Measurements from ENCODE around the gene RITA1. TPM values are rescaled to one million over a fixed set of nuclear protein-coding genes. Genes with fewer than 3 reads are reported as not detected.

The RITA1 gene
- total RNA-seq, 1 donor from 2014 or later: 18.2 TPM

- intact Hi-C loops (cut with micrococcal nuclease): no loop called here
- ChIA-PET CTCF (interaction anchor here (0.9 to 1.5 kb wide), 2 partner anchors 8 to 9 kb away, joined by 4 to 6 read pairs; no protein-coding TSS in a partner anchor), POLR2A (interaction anchor here (0.9 to 1.6 kb wide), 2 partner anchors 13 to 19 kb away, joined by 4 read pairs; partner anchors contain the start of gene DDX54)
- Mint-ChIP-seq H3K9me3 (no peaks in the 10 kb centered on the region), H3K4me3 (no peak overlapping the region), H3K27ac (no peak overlapping the region), H3K27me3 (no peaks in the 10 kb centered on the region), H3K36me3 (ENCODE audit: low read depth) (peaks cover 90% of the 10 kb centered on the region), H3K4me1 (peaks cover 2% of the 10 kb centered on the region)
- TF ChIP-seq CTCF (IDR thresholded peaks at IDR 0.05): no peak
- no peak for ATAC-seq (ENCODE audit: low read depth)
- no peak for DNase-seq
Observed at GRCh38 chr12:113165521-113166450, 19.7 kb upstream of the RITA1 start.

- Mint-ChIP-seq H3K4me3 (no peak overlapping the region), H3K36me3 (ENCODE audit: low read depth) (peaks cover 92% of the 10 kb centered on the region), H3K9me3 (no peaks in the 10 kb centered on the region), H3K27ac (no peak overlapping the region), H3K27me3 (no peaks in the 10 kb centered on the region), H3K4me1 (peaks cover 20% of the 10 kb centered on the region)
- CTCF ChIA-PET: no interaction called here
- DNase-seq (no peak), ATAC-seq (ENCODE audit: low read depth) (no peak)
- intact Hi-C loops (cut with micrococcal nuclease): no loop called here
- POLR2A ChIA-PET: no interaction called here
- TF ChIP-seq CTCF (IDR thresholded peaks at IDR 0.05): no peak
Observed at GRCh38 chr12:113167868-113168267, 17.7 kb upstream of the RITA1 start.

- intact Hi-C loops (cut with micrococcal nuclease): no loop called here
- Mint-ChIP-seq H3K4me3 (no peak overlapping the region), H3K4me1 (peaks cover 32% of the 10 kb centered on the region), H3K9me3 (no peaks in the 10 kb centered on the region), H3K27me3 (no peaks in the 10 kb centered on the region), H3K27ac (no peak overlapping the region), H3K36me3 (ENCODE audit: low read depth) (peaks cover 88% of the 10 kb centered on the region)
- CTCF ChIA-PET: no interaction called here
- ATAC-seq (ENCODE audit: low read depth) (no peak), DNase-seq (no peak)
- TF ChIP-seq CTCF (IDR thresholded peaks at IDR 0.05): no peak
- POLR2A ChIA-PET: no interaction called here
Observed at GRCh38 chr12:113169697-113170096, 15.8 kb upstream of the RITA1 start.

- no peaks in the 10 kb centered on the region for H3K27me3 Mint-ChIP-seq
- no peak overlapping the region for H3K4me3 Mint-ChIP-seq
- POLR2A ChIA-PET: interaction anchor here (0.8 to 2.2 kb wide), 3 partner anchors 14 to 122 kb away, joined by 3 to 8 read pairs (median 4); partner anchors contain the start of gene RASAL1
- intact Hi-C loops (cut with micrococcal nuclease): no loop called here
- no peak for ATAC-seq (ENCODE audit: low read depth)
- peaks cover 32% of the 10 kb centered on the region for H3K4me1 Mint-ChIP-seq
- H3K9me3 Mint-ChIP-seq: no peaks in the 10 kb centered on the region
- TF ChIP-seq CTCF (IDR thresholded peaks at IDR 0.05): no peak
- CTCF ChIA-PET: interaction anchor here (1.1 kb wide), 1 partner anchor 122 kb away, joined by 3 read pairs; no protein-coding TSS in a partner anchor
- H3K36me3 Mint-ChIP-seq (ENCODE audit: low read depth): peaks cover 85% of the 10 kb centered on the region
- no peak for DNase-seq
- H3K27ac Mint-ChIP-seq: peak overlapping the region; percentile 32
Observed at GRCh38 chr12:113170457-113170856, 15.1 kb upstream of the RITA1 start.

- Mint-ChIP-seq H3K27me3 (no peaks in the 10 kb centered on the region), H3K27ac (peak overlapping the region; percentile 41), H3K4me1 (peaks cover 32% of the 10 kb centered on the region), H3K4me3 (no peak overlapping the region), H3K36me3 (ENCODE audit: low read depth) (peaks cover 85% of the 10 kb centered on the region), H3K9me3 (no peaks in the 10 kb centered on the region)
- intact Hi-C loops (cut with micrococcal nuclease): no loop called here
- POLR2A ChIA-PET: interaction anchor here (0.7 to 2.2 kb wide), 6 partner anchors 13 to 122 kb away, joined by 3 to 8 read pairs (median 4); partner anchors contain the start of gene RASAL1
- CTCF ChIA-PET: interaction anchor here (1.1 to 2.5 kb wide), 2 partner anchors 17 to 122 kb away, joined by 3 to 9 read pairs; no protein-coding TSS in a partner anchor
- no peak for ATAC-seq (ENCODE audit: low read depth)
- TF ChIP-seq CTCF (IDR thresholded peaks at IDR 0.05): no peak
- DNase-seq: no peak
Observed at GRCh38 chr12:113170926-113171325, 14.6 kb upstream of the RITA1 start.

Data from activated B cell treated with CpG ODN at 0.5 μM for 24 hours (primary cell).